Caco-2 (cell line): ENCODE results near the gene GPX5. TPM values are rescaled to one million over a fixed set of nuclear protein-coding genes. Genes with fewer than 3 reads are reported as not detected.

Source experiments
- BruUV-seq: library from RNA; stranded (reverse); fragments of 400-500 nt; replicated peaks from 2 replicates; lab custom pipeline; 2021; lab: Mats Ljungman, UMichigan
- CTCF ChIA-PET: fragments of 300-600 bp; sonication (Branson Sonifier 250); formaldehyde crosslinking; loops from one replicate; lab custom pipeline; 2022; ENCODE audit warnings: antibody characterized with exemption; lab: Charles Lee
- POLR2A ChIA-PET: fragments of 300-600 bp; sonication (Branson Sonifier 250); formaldehyde crosslinking; loops from one replicate; lab custom pipeline; 2022; ENCODE audit warnings: antibody characterized with exemption; lab: Charles Lee
- DNase-seq, 2 experiments: peaks; one replicate each; pipeline versions ENCODE4 v3.0.0 to v3.0.0-alpha.2; 2020 to 2022
- H3K27me3 ChIP-seq: replicated peaks from 2 replicates; pipeline ENCODE4 v1.6.0; 2011; ENCODE audit warnings: low read length; ENCODE audit not compliant: control insufficient read depth, insufficient read depth
- H3K36me3 ChIP-seq: 2 replicates; pipeline ENCODE4 v1.5.1; 2011; ENCODE audit warnings: low read length; ENCODE audit not compliant: control insufficient read depth, insufficient read depth
- H3K4me1 ChIP-seq: fragments of 250-450 bp; sonication (Bioruptor Pico); 2 replicates; pipeline ENCODE4 v1.5.1; 2020; ENCODE audit warnings: mild to moderate bottlenecking
- H3K4me3 ChIP-seq: 2 replicates; pipeline ENCODE4 v1.5.1; 2011; ENCODE audit warnings: low read depth, mild to moderate bottlenecking, control low read depth, low read length
- H3K9me3 ChIP-seq: fragments of 250-450 bp; sonication (Bioruptor Pico); 2 replicates; pipeline ENCODE4 v1.5.1; 2020; ENCODE audit warnings: mild to moderate bottlenecking, moderate library complexity
- H3K27ac Mint-ChIP-seq: one replicate; pipeline ENCODE4 v1.8.0; 2022; ENCODE audit warnings: mixed read lengths; ENCODE audit not compliant: unreplicated experiment
- H3K27me3 Mint-ChIP-seq: one replicate; pipeline ENCODE4 v1.8.0; 2022; ENCODE audit warnings: mixed read lengths; ENCODE audit not compliant: insufficient read depth, unreplicated experiment
- H3K36me3 Mint-ChIP-seq: one replicate; pipeline ENCODE4 v1.8.0; 2022; ENCODE audit warnings: mild to moderate bottlenecking, mixed read lengths; ENCODE audit not compliant: insufficient read depth, unreplicated experiment
- H3K4me1 Mint-ChIP-seq: one replicate; pipeline ENCODE4 v1.8.0; 2022; ENCODE audit warnings: low read depth, mixed read lengths; ENCODE audit not compliant: unreplicated experiment
- H3K4me3 Mint-ChIP-seq: one replicate; pipeline ENCODE4 v1.8.0; 2022; ENCODE audit warnings: mild to moderate bottlenecking, moderate library complexity, mixed read lengths; ENCODE audit not compliant: unreplicated experiment
- H3K9me3 Mint-ChIP-seq: one replicate; pipeline ENCODE4 v1.8.0; 2022; ENCODE audit warnings: mixed read lengths; ENCODE audit not compliant: unreplicated experiment
- CTCF ChIP-seq, 2 experiments: fragments of 200-600 bp in 1 of 2; IDR thresholded peaks; 1 replicate in 1 of 2; 2 replicates in 1 of 2; pipeline versions ENCODE4 v1.5.1 to v1.8.0; 2011 to 2022; ENCODE audit warnings: antibody characterized with exemption in 1 of 2, control low read depth in 1 of 2, inconsistent platforms in 1 of 2, low read depth in 1 of 2, low read length in 1 of 2, mild to moderate bottlenecking in 1 of 2, moderate library complexity in 1 of 2; ENCODE audit not compliant: insufficient read depth in 1 of 2, severe bottlenecking in 1 of 2, unreplicated experiment in 1 of 2
- intact Hi-C: fragments of 100-400 bp; cut with micrococcal nuclease; formaldehyde crosslinking; loops from one replicate; pipeline ENCODE4 v1.10.0; 2022; ENCODE audit not compliant: unreplicated experiment
- total RNA-seq: library from RNA; stranded (reverse); gene quantifications from 2 replicates; pipeline ENCODE4 v1.2.3, GENCODE V29; 2022

GPX5 gene
- total RNA-seq, 1 experiment from 2014 or later, result not detected

- intact Hi-C loops, result no loop called here
- H3K27ac Mint-ChIP-seq, result no peak overlapping the region
- no peaks in the 10 kb centered on the region for H3K9me3 Mint-ChIP-seq
- H3K27me3 ChIP-seq, result no peaks in the 10 kb centered on the region
- H3K36me3 ChIP-seq, result no peaks in the 10 kb centered on the region
- H3K9me3 ChIP-seq, result no peaks in the 10 kb centered on the region
- no peak overlapping the region for H3K4me3 ChIP-seq
- TF ChIP-seq CTCF (IDR thresholded peaks at IDR 0.05; ENCODE audit: insufficient read depth in 1 of 2, low read depth in 1 of 2, low read length in 1 of 2, severe bottlenecking in 1 of 2, unreplicated experiment in 1 of 2), result no peak
- H3K4me3 Mint-ChIP-seq, result no peak overlapping the region
- no peaks in the 10 kb centered on the region for H3K4me1 Mint-ChIP-seq
- POLR2A ChIA-PET, result no interaction called here
- H3K4me1 ChIP-seq, result no peaks in the 10 kb centered on the region
- DNase-seq, result no peak
- CTCF ChIA-PET, result no interaction called here
- no TSS peak for BruUV-seq
- no peaks in the 10 kb centered on the region for H3K36me3 Mint-ChIP-seq
- H3K27me3 Mint-ChIP-seq, result peaks cover 11% of the 10 kb centered on the region
Observed at GRCh38 chr6:28568515-28569108, 42.9 kb downstream of the GPX5 start.

GRCh38 chr6:28569748-28570147 is 44.1 kb downstream of the GPX5 start:
- ChIA-PET POLR2A (no interaction called here), CTCF (no interaction called here)
- no peak for TF ChIP-seq CTCF (IDR thresholded peaks at IDR 0.05; ENCODE audit: insufficient read depth in 1 of 2, low read depth in 1 of 2, low read length in 1 of 2, severe bottlenecking in 1 of 2, unreplicated experiment in 1 of 2)
- Mint-ChIP-seq H3K4me1 (no peaks in the 10 kb centered on the region), H3K9me3 (no peaks in the 10 kb centered on the region), H3K36me3 (no peaks in the 10 kb centered on the region), H3K27ac (no peak overlapping the region), H3K4me3 (no peak overlapping the region), H3K27me3 (peaks cover 16% of the 10 kb centered on the region)
- Histone ChIP-seq H3K27me3 (no peaks in the 10 kb centered on the region), H3K36me3 (no peaks in the 10 kb centered on the region), H3K9me3 (no peaks in the 10 kb centered on the region), H3K4me1 (no peaks in the 10 kb centered on the region), H3K4me3 (no peak overlapping the region)
- no peak for DNase-seq
- BruUV-seq, result no TSS peak
- intact Hi-C loops, result no loop called here

GRCh38 chr6:28580475-28580874 is 54.8 kb downstream of the GPX5 start:
- peaks cover 7% of the 10 kb centered on the region for H3K27me3 Mint-ChIP-seq
- POLR2A ChIA-PET, result no interaction called here
- no peaks in the 10 kb centered on the region for H3K27me3 ChIP-seq

More at GRCh38 chr6:28580475-28580874, 54.8 kb downstream of the GPX5 start:
- CTCF ChIA-PET, result interaction anchor here (0.8 to 0.9 kb wide), 2 partner anchors 15 to 84 kb away, joined by 4 to 5 read pairs; no protein-coding TSS in a partner anchor
- no peaks in the 10 kb centered on the region for H3K9me3 Mint-ChIP-seq
- Histone ChIP-seq H3K4me1 (no peaks in the 10 kb centered on the region), H3K9me3 (no peaks in the 10 kb centered on the region), H3K4me3 (no peak overlapping the region), H3K36me3 (no peaks in the 10 kb centered on the region)
- intact Hi-C loops, result no loop called here
- BruUV-seq, result no TSS peak
- no peak for DNase-seq
- no peak overlapping the region for H3K27ac Mint-ChIP-seq
- no peak for TF ChIP-seq CTCF (IDR thresholded peaks at IDR 0.05; ENCODE audit: insufficient read depth in 1 of 2, low read depth in 1 of 2, low read length in 1 of 2, severe bottlenecking in 1 of 2, unreplicated experiment in 1 of 2)
- H3K4me3 Mint-ChIP-seq, result no peak overlapping the region
- no peaks in the 10 kb centered on the region for H3K4me1 Mint-ChIP-seq
- H3K36me3 Mint-ChIP-seq, result no peaks in the 10 kb centered on the region
